ENCODE measurements around the gene CACNB2. TPM values are rescaled to one million over a fixed set of nuclear protein-coding genes. Genes with fewer than 3 reads are reported as not detected.
A peak's percentile ranks its signal among the peaks of the same experiment; 100 is the strongest.

CACNB2 gene
- total RNA-seq (under 1 TPM in 1 of 5 experiments, not detected in 4; 0.49 TPM), polyA plus RNA-seq (under 1 TPM; 0.30 to 0.48 TPM), total RNA-seq (not detected)

DNA sequence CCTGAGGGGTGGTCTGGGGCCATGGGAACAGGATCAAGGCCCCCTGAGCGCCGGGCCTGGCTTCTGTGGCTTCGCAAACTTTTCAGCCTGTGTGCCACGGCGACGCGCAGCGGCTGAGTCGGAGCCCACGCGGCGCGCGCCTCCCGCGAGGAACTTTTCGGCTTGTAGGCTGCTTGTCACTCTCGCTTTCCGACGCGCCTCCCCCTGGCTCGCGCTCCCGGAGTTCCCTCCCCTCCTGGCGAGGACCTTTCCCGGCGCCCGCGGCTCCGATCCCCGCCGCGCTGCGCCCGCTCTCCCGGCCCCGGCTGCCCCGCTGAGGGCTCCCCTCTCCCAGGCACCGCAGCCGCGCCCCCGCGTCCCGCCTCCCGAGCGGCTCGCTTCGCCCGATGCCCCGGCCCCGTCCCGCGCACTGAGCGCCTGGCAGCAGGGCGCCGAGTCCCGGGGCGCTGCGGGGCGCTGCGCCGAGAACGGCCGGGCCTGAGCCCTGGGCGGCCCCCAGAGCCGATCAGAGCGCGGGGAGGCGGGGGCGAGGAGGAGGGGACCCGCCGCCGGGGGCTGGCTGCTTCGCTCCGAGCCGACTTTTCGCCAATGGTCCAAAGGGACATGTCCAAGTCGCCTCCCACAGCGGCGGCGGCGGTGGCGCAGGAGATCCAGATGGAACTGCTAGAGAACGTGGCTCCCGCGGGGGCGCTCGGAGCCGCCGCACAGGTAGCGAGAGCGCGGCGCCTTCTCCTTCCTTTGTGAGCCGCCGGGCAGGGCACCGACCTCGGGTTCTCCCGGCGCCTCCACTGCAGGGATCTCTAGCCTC is at the start of gene CACNB2:
TSS of gene CACNB2 (plus strand) at position 276 of the 808 bp plus-strand sequence.
- ChIA-PET CTCF (no interaction called here), POLR2A (no interaction called here)
- intact Hi-C loops (cut with micrococcal nuclease), result no loop called here
- no peak within 1 kb of the TSS for H3K27ac Mint-ChIP-seq
- peaks cover 29 to 44% (median 37%) of the 10 kb centered on the region in 5 donors for H3K27me3 Mint-ChIP-seq
- ATAC-seq (no peak), DNase-seq (no peak)
- Histone ChIP-seq H3K36me3 (ENCODE audit: control insufficient read depth in 2 of 3, insufficient read depth in 3 of 3, low read length in 3 of 3) (no peaks in the 10 kb centered on the region), H3K9me3 (ENCODE audit: control insufficient read depth in 2 of 3, low read length in 3 of 3) (no peaks in the 10 kb centered on the region), H3K4me1 (ENCODE audit: control insufficient read depth in 2 of 2, insufficient read depth in 2 of 2, low read length in 2 of 2) (no peaks in the 10 kb centered on the region), H3K27me3 (ENCODE audit: control insufficient read depth in 2 of 2, insufficient read depth in 2 of 2, low read length in 2 of 2) (no peaks in the 10 kb centered on the region), H3K27ac (ENCODE audit: low read depth, low read length) (no peak within 1 kb of the TSS), H3K4me3 (ENCODE audit: low read length) (no peak within 1 kb of the TSS)
- peaks cover 0 to 3% (median 0%) of the 10 kb centered on the region in 11 donors for H3K9me3 Mint-ChIP-seq
- no peaks in the 10 kb centered on the region for H3K36me3 Mint-ChIP-seq
- H3K4me1 Mint-ChIP-seq, result no peaks in the 10 kb centered on the region
- peak within 1 kb of the TSS in 1 of 10 donors; percentile 15 for H3K4me3 Mint-ChIP-seq

DNA sequence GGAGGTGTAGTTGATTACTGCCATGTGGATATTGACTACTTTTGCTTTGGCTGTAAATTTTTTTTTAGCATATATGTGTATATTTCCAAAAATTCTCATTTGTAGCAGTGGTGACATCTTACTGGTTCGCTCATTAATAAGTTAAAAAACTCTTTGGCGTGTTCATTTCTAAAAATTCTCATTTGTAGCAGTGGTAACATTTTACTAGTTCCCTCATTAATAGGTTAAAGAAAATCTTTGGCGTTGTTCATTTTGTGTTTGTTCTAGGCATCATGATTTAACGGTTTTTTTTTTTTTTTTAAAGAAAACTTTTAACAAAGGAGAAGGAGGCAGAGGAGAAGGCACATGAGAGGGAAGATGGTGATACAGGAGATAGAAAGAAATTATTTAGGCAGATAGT is 45.9 kb upstream of the CACNB2 start:
- Mint-ChIP-seq H3K27me3 (peaks cover 0 to 15% (median 0%) of the 10 kb centered on the region in 5 donors), H3K9me3 (peaks cover 0 to 13% (median 0%) of the 10 kb centered on the region in 11 donors), H3K4me1 (no peaks in the 10 kb centered on the region), H3K4me3 (no peak overlapping the region), H3K36me3 (no peaks in the 10 kb centered on the region), H3K27ac (no peak overlapping the region)
- H3K4me1 ChIP-seq (ENCODE audit: control insufficient read depth in 2 of 2, insufficient read depth in 2 of 2, low read length in 2 of 2), result no peaks in the 10 kb centered on the region
- H3K4me3 ChIP-seq (ENCODE audit: low read length), result no peak overlapping the region
- no peaks in the 10 kb centered on the region for H3K36me3 ChIP-seq (ENCODE audit: control insufficient read depth in 2 of 3, insufficient read depth in 3 of 3, low read length in 3 of 3)
- no peaks in the 10 kb centered on the region for H3K27me3 ChIP-seq (ENCODE audit: control insufficient read depth in 2 of 2, insufficient read depth in 2 of 2, low read length in 2 of 2)
- ChIA-PET CTCF (no interaction called here), POLR2A (no interaction called here)
- ATAC-seq (no peak), DNase-seq (no peak)
- intact Hi-C loops (cut with micrococcal nuclease), result no loop called here
- H3K27ac ChIP-seq (ENCODE audit: low read depth, low read length), result no peak overlapping the region
- H3K9me3 ChIP-seq (ENCODE audit: control insufficient read depth in 2 of 3, low read length in 3 of 3), result no peaks in the 10 kb centered on the region

DNA sequence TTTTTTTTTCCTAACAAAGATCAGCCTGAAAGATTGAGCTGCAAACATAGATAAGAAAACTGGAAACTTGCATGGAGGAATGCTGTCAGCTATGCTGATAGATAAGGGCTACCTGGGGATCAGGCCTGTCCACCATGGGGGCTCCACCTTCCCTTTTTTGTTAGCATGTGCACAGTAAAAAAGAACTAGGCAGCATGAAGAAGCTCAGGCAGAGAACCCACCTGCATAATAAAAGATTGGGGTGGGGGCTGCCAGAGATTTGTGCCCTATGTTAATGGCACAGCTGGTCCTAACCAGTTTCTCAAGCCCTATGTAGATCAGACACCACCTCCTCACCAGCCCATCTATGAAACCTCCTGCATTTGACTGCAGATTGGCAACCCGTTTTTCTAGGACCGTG is 45.4 kb upstream of the CACNB2 start:
- no peaks in the 10 kb centered on the region for H3K4me1 Mint-ChIP-seq
- H3K4me3 Mint-ChIP-seq, result no peak overlapping the region
- Histone ChIP-seq H3K4me3 (ENCODE audit: low read length) (no peak overlapping the region), H3K27me3 (ENCODE audit: control insufficient read depth in 2 of 2, insufficient read depth in 2 of 2, low read length in 2 of 2) (no peaks in the 10 kb centered on the region), H3K27ac (ENCODE audit: low read depth, low read length) (no peak overlapping the region), H3K36me3 (ENCODE audit: control insufficient read depth in 2 of 3, insufficient read depth in 3 of 3, low read length in 3 of 3) (no peaks in the 10 kb centered on the region), H3K4me1 (ENCODE audit: control insufficient read depth in 2 of 2, insufficient read depth in 2 of 2, low read length in 2 of 2) (no peaks in the 10 kb centered on the region), H3K9me3 (ENCODE audit: control insufficient read depth in 2 of 3, low read length in 3 of 3) (no peaks in the 10 kb centered on the region)
- DNase-seq, result no peak
- H3K36me3 Mint-ChIP-seq, result no peaks in the 10 kb centered on the region
- no peak overlapping the region for H3K27ac Mint-ChIP-seq
- no peak for ATAC-seq
- peaks cover 0 to 11% (median 0%) of the 10 kb centered on the region in 11 donors for H3K9me3 Mint-ChIP-seq
- H3K27me3 Mint-ChIP-seq, result peaks cover 0 to 19% (median 0%) of the 10 kb centered on the region in 5 donors
- ChIA-PET POLR2A (no interaction called here), CTCF (no interaction called here)
- intact Hi-C loops (cut with micrococcal nuclease), result no loop called here

DNA sequence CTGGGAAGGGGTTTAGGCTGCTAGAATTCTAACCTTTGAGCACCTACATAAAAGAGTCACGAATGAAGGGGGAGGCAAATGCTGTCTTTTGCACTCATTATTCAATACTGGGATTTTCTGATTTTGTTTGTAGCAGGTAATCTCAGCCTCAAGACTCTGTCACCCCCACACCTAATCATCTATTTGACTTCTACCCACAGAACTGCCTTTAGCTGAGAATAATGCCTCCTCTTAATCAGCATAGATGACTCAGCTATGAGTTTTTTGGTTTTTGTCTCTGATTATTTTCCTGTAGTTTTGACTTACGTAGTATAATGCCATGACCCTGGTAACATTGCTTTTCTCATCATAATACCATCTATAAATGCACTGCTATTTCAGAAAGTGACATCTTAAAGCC is 42.7 kb upstream of the CACNB2 start:
- Mint-ChIP-seq H3K27ac (no peak overlapping the region), H3K9me3 (no peaks in the 10 kb centered on the region), H3K4me1 (no peaks in the 10 kb centered on the region), H3K4me3 (no peak overlapping the region), H3K36me3 (no peaks in the 10 kb centered on the region), H3K27me3 (peaks cover 0 to 11% (median 0%) of the 10 kb centered on the region in 5 donors)
- H3K4me1 ChIP-seq (ENCODE audit: control insufficient read depth in 2 of 2, insufficient read depth in 2 of 2, low read length in 2 of 2), result no peaks in the 10 kb centered on the region
- H3K27ac ChIP-seq (ENCODE audit: low read depth, low read length), result no peak overlapping the region
- intact Hi-C loops (cut with micrococcal nuclease), result no loop called here
- ATAC-seq (no peak), DNase-seq (no peak)
- POLR2A ChIA-PET, result no interaction called here
- no peaks in the 10 kb centered on the region for H3K36me3 ChIP-seq (ENCODE audit: control insufficient read depth in 2 of 3, insufficient read depth in 3 of 3, low read length in 3 of 3)
- no peaks in the 10 kb centered on the region for H3K27me3 ChIP-seq (ENCODE audit: control insufficient read depth in 2 of 2, insufficient read depth in 2 of 2, low read length in 2 of 2)
- no peak overlapping the region for H3K4me3 ChIP-seq (ENCODE audit: low read length)
- CTCF ChIA-PET, result no interaction called here
- no peaks in the 10 kb centered on the region for H3K9me3 ChIP-seq (ENCODE audit: control insufficient read depth in 2 of 3, low read length in 3 of 3)

DNA sequence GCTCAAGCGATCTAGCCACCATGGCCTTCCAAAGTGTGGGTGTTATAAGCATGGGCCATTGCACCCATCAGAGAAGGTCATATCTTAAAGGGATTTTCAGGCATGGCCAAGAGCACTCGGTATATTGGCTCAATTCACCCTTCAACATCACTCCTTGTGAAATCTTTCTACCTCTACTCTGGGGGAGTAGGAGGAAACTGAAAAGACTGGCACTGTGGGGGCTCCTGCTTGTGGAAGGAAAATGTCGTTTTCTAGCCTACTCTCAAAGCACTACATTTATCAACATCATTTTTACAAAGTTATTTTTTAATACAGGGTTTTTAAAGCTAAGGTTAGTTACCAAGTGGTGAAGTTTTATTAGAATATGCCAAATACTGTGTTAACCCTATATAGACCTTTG is 42.0 kb upstream of the CACNB2 start:
- Mint-ChIP-seq H3K9me3 (no peaks in the 10 kb centered on the region), H3K4me3 (no peak overlapping the region), H3K27ac (no peak overlapping the region), H3K4me1 (no peaks in the 10 kb centered on the region), H3K36me3 (no peaks in the 10 kb centered on the region), H3K27me3 (peaks cover 0 to 11% (median 0%) of the 10 kb centered on the region in 5 donors)
- Histone ChIP-seq H3K4me1 (ENCODE audit: control insufficient read depth in 2 of 2, insufficient read depth in 2 of 2, low read length in 2 of 2) (no peaks in the 10 kb centered on the region), H3K36me3 (ENCODE audit: control insufficient read depth in 2 of 3, insufficient read depth in 3 of 3, low read length in 3 of 3) (no peaks in the 10 kb centered on the region), H3K27me3 (ENCODE audit: control insufficient read depth in 2 of 2, insufficient read depth in 2 of 2, low read length in 2 of 2) (no peaks in the 10 kb centered on the region), H3K9me3 (ENCODE audit: control insufficient read depth in 2 of 3, low read length in 3 of 3) (no peaks in the 10 kb centered on the region), H3K27ac (ENCODE audit: low read depth, low read length) (no peak overlapping the region), H3K4me3 (ENCODE audit: low read length) (no peak overlapping the region)
- POLR2A ChIA-PET, result no interaction called here
- intact Hi-C loops (cut with micrococcal nuclease), result no loop called here
- DNase-seq (no peak), ATAC-seq (no peak)
- CTCF ChIA-PET, result no interaction called here

DNA sequence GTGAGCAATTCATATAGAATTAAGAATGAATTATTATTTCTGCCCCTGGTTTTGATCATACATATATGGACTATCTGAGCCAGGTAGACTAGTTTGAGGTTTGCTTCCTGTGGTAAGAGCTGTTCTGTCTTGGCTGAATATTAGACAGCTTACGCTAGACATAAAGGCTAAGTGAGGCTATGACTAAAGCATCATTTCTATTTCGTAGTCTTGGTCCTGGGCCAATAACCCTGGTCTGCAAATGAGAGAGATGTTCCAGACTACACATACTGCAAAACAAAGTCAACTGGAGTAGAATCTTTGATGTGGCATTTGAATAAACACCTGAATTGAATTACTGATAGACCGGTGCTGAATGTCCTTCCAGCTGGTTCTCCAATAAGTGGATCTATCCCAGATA is 40.8 kb upstream of the CACNB2 start:
- Mint-ChIP-seq H3K4me3 (no peak overlapping the region), H3K9me3 (no peaks in the 10 kb centered on the region), H3K27me3 (peaks cover 0 to 11% (median 0%) of the 10 kb centered on the region in 5 donors), H3K36me3 (no peaks in the 10 kb centered on the region), H3K4me1 (no peaks in the 10 kb centered on the region), H3K27ac (no peak overlapping the region)
- CTCF ChIA-PET, result interaction anchor here (0.5 kb wide), 1 partner anchor 39 kb away, joined by 4 read pairs; no protein-coding TSS in a partner anchor
- Histone ChIP-seq H3K27me3 (ENCODE audit: control insufficient read depth in 2 of 2, insufficient read depth in 2 of 2, low read length in 2 of 2) (no peaks in the 10 kb centered on the region), H3K4me1 (ENCODE audit: control insufficient read depth in 2 of 2, insufficient read depth in 2 of 2, low read length in 2 of 2) (no peaks in the 10 kb centered on the region), H3K4me3 (ENCODE audit: low read length) (no peak overlapping the region), H3K27ac (ENCODE audit: low read depth, low read length) (no peak overlapping the region), H3K9me3 (ENCODE audit: control insufficient read depth in 2 of 3, low read length in 3 of 3) (no peaks in the 10 kb centered on the region), H3K36me3 (ENCODE audit: control insufficient read depth in 2 of 3, insufficient read depth in 3 of 3, low read length in 3 of 3) (no peaks in the 10 kb centered on the region)
- ATAC-seq, result no peak
- DNase-seq, result no peak
- intact Hi-C loops (cut with micrococcal nuclease), result no loop called here
- POLR2A ChIA-PET, result no interaction called here

DNA sequence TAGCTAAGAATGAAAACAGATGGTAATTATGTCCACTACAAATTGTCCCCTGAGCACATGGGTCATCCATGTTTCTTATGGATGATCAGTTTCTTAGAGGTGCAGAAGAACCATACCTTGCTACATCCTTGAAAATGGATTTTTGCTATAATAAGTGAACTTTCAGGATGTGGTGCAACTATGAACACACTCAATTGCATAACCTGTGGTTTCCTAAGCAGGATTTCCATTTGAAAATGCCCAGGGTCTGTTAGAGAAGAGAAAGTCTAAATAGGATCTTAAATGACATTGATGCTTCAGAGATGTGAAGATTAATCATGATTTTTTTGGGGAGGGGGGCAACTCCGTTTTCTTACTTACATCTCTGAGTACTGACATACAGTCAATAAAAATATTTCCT is 39.6 kb upstream of the CACNB2 start:
- Mint-ChIP-seq H3K9me3 (no peaks in the 10 kb centered on the region), H3K36me3 (no peaks in the 10 kb centered on the region), H3K4me3 (no peak overlapping the region), H3K27ac (no peak overlapping the region), H3K4me1 (no peaks in the 10 kb centered on the region), H3K27me3 (peaks cover 0 to 11% (median 0%) of the 10 kb centered on the region in 5 donors)
- CTCF ChIA-PET, result no interaction called here
- H3K27me3 ChIP-seq (ENCODE audit: control insufficient read depth in 2 of 2, insufficient read depth in 2 of 2, low read length in 2 of 2), result no peaks in the 10 kb centered on the region
- no peak overlapping the region for H3K27ac ChIP-seq (ENCODE audit: low read depth, low read length)
- H3K4me1 ChIP-seq (ENCODE audit: control insufficient read depth in 2 of 2, insufficient read depth in 2 of 2, low read length in 2 of 2), result no peaks in the 10 kb centered on the region
- no peaks in the 10 kb centered on the region for H3K9me3 ChIP-seq (ENCODE audit: control insufficient read depth in 2 of 3, low read length in 3 of 3)
- ATAC-seq, result no peak
- no peak overlapping the region for H3K4me3 ChIP-seq (ENCODE audit: low read length)
- DNase-seq, result no peak
- POLR2A ChIA-PET, result no interaction called here
- H3K36me3 ChIP-seq (ENCODE audit: control insufficient read depth in 2 of 3, insufficient read depth in 3 of 3, low read length in 3 of 3), result no peaks in the 10 kb centered on the region
- intact Hi-C loops (cut with micrococcal nuclease), result no loop called here

All from naive thymus-derived CD4-positive, alpha-beta T cell (primary cell).